HG03280 (cell line): ENCODE measurements around the gene LRIG2.
"Not testable (repeated sequence)": the region's sequence is repeated elsewhere in the genome, so short reads cannot be mapped to it uniquely, and the experiment has no call there.

ENCODE experiments used
- ATAC-seq: cut with Tn5 transposase; IDR thresholded peaks from one replicate; pipeline ENCODE4 v1.9.1; 2021; ENCODE audit warnings: mild to moderate bottlenecking, moderate library complexity; ENCODE audit not compliant: unreplicated experiment

Gene LRIG2

DNA sequence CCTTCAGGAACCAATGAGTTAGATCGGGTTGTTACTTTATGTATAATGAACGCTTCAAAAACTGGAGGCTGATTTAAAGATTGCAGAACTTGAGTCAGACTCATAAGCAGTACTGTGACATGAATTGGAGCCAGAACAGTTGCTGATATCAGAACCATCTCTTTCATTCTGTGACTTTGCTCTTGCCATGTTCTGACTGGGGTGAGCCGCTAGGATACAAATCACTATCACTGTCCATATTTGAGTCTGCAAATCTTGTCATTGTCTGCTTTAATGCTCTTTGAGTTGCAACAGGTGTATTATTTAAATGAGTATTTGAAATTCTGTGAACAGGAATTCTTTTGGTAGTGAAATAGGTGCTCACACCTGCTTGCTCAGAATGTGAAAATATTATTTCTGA lies 52.5 kb downstream of the LRIG2 start:
- no peak for ATAC-seq

DNA sequence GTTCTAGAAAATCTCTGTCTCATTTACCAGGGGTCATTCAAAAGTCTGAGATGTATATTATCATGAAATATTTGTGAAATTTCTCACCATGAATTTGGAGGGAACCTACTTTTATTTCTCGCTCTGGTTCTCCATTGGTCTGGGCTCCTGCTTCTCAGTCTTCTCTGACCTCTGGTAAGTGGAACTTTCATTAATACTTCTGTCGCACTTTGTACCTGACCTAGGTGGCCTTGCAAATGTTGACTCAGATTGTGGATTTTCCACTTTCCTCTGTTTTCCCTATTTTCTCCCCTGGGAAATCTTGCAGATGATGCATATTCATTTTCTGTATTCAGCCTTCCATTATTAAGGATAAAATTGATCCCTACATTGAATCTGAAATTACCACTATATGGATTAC lies 53.2 kb downstream of the LRIG2 start:
- ATAC-seq = no peak

DNA sequence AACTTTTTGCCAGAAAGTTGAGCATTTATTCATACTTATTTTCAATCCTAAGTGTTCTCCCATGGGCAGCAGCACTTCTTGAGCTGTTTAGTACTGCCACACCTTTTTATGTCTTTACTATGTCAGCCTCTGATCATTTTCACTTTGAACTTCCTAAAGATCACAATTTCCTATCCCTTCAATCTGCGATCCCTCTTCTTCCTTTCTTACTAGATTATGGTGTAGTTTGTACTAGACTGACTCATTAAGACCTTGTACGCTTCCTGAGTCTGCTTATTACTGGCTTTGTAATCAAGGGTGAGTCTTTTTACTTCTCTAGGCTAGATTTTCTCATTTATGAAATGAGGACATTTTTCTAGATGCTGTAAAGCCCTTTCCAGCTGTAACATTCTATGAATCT lies 55.1 kb downstream of the LRIG2 start:
- ATAC-seq = no peak

DNA sequence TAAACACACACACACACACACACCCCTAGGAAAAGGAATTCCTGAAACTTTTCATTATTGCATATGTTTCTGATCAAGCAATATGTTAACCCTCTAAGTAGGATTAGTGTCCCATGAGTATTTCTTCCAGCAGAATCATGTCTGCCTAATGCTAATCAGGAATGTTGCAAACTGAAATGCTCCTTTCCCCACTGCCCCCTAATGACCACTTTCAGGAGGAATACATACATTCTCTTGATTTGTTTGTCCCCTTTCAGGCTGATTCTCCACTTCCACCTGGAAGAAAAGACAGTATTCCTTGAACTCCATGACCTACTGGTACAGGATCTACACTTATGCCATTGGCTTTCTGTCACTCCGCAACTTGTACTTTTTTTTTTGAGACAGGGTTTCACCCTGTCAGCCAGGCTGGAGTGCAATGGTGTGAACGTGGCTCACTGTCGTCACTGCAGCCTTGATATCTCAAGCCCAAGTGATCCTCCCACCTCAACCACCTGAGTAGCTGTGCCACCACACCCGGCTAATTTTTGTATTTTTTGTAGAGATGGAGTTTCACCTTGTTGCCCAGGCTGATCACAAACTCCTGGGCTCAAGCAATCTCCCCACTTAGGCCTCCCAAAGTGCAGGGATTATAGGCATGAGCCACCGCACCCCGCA lies 56.7 kb downstream of the LRIG2 start:
- ATAC-seq = no peak

DNA sequence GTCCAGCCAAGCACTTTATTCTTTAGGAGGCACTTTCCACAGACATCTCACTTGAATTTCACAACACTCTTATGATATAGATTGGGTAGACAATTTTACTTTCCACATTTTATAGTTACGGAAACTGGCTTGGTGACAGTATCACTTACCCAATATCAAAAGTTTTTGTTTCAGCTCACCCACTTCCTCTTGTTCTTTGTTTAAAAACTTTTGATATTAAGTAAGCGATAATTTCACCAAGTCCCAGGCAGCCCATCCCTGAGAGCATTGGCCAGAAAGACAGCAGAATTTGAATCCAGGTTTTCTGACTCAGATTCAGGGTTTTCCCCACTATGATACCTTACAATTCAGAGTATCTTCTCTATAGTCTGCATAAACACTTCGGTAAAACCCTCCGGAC lies 60.0 kb downstream of the LRIG2 start:
- no peak for ATAC-seq

DNA sequence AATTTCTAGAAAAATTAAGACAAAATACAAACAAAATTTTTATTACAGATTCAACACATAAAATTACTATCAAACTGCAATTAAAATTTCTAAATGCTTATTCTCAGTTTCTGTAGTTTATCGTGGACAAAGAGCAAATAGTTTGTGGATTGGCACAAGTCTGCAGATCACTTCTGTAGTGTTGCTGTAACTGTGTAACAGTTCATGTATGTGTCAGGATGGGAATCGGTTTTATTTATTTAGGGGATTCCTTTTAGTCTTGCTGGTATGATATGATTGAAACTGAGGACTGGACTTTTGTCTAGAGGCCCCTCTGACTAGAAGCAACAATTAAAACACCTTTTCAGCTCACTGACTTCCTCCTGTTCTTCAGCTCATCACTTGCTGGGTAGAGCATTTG lies 60.8 kb downstream of the LRIG2 start:
- no peak for ATAC-seq

DNA sequence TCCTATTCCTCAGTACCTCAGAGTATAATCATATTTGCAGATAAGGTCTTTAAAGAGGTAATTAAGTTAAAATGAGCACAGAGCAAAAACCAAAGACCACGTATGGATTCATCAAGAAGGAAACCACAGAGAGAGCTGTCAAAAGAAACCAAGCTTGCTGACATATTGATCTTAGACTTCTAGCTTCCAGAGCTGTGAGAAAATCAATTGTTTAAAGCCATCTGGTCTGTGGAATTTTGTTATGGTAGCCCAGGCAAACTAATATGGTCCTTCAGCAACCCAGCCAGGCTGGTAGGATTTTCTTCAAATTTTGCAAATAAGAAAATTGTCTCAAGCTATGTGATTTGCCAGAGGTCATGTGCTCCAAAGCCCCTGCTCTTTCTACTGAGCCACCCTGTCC lies 62.5 kb downstream of the LRIG2 start:
- ATAC-seq = no peak

DNA sequence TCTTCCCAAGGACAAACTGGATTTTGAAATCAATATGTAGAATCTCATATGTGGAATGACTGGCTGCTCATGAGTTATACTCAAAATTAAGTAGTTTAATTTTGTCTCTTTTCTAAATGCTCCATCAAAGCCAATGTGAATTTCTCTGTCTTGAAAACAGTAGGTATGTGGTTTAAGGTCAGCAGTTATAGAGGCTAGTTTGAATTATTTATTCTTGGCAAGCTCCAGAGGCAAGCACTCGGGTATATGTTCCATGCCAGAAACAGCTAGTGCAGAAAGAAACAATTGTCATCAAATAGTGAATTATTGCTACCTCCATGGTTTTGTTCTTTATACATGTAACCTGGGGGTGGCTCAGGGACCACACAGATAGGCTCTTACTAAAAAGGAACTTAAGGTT lies 63.5 kb downstream of the LRIG2 start:
- ATAC-seq = no peak

DNA sequence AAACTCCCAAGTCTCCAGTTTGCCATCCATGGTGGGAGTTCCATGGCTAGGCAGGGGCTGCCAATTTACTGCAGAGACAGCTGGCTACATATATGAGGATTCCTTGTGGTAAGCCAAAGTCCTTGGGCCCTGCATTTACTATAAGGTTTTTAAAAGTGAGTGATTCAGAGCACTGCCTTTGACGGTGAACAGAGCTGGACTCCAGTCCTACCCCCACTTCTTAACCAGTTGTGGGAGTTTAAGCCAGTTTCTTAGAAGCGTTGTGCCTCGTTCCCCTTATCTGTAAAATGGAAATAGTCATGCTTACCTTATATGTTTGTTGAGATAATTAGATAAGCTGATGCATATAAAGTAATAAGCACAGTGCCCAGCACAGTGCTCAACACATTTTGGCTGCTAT lies 64.6 kb downstream of the LRIG2 start:
- no peak for ATAC-seq

DNA sequence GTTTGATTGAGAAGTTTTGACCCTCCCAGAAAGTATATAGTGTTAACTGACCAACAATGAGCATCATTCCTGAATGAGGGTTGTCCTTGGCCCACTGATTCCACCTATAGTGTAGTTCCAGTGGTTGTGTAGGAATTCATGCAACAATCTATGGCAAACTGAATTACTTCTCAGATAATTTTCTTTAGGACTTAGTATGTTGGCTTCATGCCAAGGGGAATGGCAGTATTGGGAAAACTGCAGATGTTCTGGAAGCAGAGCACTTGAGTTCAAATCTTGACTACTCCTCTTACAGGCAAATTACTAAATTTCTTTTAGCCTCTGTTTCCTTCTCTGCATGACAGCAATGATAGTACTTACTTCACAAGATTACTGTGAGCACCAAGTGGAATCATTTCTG lies 65.8 kb downstream of the LRIG2 start:
- ATAC-seq = no peak

DNA sequence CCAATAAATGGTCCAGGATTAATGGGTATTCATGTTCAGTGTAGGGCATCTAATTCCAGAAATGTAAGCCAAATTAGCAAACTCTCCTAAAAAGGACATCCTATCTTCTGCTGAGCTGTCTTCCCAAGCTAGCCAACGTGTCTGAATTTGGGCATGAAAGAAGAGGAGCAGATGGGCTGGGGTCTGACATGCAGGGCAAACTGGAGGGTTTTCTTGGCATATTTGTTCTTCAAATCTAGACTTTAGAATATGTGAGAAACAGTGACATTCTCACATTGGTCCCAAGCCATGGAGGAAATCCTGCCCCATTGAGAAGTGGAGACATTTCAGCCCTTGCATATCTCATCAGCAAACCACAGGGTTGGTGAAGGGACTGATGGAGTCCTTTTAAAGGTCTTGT lies 67.2 kb downstream of the LRIG2 start:
- no peak for ATAC-seq

DNA sequence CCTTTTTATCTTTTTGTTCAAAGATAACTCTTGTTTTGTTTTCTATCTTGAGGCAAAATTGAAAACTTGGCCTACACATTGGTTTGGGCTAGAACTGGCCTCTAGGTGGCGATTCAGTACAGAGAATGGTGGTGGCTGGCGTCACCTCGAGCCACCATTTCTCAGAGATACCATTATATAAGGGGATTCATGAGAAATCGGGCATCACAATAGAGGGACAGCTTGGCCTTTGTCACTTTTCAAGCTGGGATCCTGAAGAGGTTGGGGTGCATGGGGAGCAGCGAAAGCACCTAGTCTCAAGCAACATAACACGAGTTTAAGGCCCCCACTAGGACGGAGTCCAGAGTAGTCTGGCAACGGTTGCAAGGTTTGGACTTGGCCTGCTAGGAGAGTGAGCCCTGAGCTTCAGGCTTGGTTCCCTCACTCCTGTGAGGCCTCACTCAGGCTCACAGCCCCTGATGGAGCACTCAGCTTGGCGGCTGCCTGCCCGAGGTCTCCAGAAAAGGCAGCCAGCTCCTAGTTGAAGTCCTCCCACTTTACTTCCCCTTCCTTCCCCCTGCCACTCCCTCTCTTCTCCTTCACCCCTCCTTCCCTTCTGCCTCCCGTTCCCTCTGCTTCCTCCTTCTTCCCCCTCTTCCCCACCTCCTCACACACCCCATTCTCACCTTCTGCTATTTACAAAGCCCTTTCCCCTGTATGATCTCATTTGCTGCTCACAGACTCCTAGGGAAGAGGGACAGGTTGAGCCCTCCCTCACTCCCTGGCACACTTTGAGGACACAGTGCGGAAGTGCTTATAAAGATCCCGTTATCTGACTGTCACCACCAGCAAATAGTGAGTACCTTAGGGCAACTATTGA lies 67.8 kb downstream of the LRIG2 start:
- ATAC-seq = peak; percentile 89

DNA sequence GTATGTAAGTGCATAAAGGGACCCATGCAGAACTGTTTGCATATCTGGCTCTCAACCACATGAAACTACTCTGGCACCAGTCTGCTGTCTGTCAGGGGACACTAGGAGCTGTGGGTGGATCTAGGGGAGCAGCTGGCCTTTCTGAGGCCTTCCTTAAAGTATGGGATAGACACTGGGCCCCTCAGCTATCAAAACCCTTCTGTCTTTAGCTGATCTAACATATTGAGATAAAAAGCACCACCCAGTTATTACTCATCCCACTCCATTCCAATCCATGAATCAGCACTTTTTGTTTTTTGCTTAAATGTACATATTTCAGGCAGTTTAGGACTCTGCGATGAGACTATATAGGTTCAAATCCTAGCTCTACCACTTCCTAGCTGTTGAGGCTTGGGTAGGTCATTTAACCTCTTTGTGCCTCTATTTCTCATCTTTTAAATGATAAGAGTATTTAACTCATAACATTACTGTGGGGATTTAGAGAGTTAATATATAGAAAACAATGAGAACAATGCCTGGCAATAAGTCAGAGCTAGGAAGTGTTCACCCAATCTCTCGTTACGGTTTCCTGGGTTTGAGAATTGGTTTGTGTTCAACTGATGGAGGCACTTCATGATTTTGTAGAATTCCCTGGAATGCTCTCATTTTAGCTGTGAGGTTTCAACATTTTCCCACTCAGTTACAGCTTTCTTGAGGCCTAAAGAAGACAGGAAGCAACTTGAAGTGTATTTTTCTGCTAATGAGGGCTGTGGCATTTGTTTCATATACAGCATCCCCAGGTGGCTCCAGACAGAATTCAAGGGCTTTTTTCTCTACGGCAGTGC lies 68.9 kb downstream of the LRIG2 start:
- no peak for ATAC-seq

DNA sequence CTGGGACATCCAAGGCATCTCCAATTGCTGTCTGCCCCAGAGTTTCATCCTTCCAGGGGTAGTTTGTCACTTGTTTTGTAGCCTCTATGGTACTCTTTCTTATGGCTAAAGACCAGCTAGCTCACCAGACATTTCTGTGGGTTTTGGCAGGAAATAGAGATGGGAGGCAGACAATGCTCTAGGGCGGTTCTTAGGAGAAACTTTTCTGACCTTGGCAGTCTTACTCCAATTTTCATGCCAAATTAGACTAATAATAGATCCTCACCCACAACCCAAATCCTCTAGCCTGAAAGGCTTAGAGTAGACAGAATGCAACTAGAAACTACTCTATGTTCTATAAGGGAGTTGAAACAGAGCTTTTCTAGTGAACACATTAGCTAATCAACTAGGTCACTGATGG lies 69.8 kb downstream of the LRIG2 start:
- no peak for ATAC-seq

DNA sequence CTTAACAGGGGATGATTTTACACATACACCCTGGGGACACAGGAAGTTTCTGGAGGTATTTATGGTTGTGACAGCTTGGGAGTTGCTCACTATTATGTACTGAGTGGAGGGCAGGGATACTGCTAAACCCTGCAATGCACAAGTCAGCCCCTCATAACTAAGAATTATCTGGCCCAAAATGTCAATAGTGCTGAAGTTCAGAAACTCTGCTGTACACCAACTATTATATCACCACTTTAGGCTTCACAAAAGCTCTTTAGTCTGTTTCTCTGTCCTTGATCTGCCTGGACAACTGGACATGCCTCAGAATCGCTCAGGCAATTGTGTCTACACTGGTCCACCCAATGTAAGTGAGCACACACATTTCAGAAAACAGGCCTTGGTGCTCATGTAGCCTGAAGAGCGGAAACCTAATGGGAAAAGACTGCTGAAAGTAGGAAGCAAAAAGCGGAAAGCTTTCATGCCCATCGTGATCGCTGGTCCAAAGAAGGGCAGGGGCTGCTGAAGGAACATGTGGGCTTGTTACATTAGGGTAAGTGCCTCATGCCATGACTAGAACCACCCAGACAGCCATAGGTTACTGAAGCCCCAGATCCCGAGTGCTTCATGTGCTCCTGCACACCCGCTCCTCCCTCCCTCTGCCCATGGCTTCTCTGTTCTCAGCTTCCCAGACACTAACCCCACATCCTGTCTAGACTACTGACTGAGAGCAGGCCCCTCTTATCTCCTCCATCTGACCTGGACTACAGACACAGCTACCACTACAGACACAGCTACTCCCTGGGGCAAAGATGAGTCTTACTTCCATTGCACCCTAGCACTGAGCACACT lies 73.5 kb downstream of the LRIG2 start:
- ATAC-seq = no peak

DNA sequence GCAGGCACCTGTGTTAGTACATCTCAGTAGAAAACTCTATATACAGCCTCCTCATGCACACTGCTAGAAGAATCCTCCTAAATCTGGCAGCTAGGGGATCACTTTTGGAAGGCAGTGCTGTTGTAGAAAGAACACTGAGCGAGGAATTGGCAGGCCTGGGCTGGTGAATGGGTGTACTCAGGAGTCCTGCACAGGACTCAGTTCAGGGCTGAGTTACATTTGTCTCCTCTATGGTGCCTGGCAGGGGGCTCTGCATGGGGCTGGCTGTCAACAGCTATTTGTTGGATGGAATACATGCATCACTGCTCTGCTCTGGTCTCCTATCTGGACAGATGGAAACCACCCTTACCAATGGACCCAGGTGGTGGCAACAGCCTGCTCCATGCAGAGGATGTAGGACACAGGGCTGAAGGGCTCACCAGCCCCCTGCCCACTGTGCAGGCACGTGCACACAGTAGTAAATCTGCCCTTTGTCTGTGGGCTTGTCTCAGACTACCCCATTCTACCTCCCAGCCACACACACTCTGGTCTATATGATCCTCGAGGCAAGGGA lies 74.2 kb downstream of the LRIG2 start:
- no peak for ATAC-seq

DNA sequence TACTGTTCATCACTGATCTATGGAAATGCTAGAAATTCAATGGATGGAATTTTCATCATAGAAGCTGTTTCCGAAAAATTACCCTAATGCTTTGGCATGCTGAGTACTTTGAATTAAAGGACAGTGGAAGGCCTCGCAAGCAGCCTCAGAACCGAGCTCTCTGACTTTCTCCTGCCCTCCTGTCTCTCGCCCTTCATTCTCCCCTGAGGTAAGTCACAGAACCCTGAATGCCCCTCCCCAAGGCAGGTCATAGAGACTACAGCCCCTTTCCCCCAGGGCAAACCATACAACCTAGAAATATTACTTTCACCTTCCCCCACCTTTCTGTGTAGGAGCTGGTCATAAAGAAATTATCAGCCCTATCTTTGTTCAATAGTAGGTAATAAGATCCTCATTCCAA lies 74.8 kb downstream of the LRIG2 start:
- ATAC-seq = no peak

DNA sequence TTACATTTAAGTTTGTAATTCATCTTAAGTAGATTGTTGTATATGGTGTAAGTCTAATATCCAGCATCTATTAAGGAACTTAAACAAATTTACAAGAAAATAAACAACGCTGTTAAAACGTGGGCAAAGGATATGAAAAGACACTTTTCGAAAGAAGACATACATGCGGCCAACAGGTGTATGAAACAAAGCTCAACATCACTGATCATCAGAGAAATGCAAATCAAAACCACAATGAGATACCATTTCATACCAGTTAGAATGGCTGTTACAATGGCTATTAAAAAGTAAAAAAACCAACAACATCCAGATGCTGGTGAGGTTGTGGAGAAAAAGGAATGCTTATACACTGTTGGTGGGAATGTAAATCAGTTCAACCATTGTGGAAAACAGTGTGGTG lies 77.5 kb downstream of the LRIG2 start:
- ATAC-seq = not testable (repeated sequence)

DNA sequence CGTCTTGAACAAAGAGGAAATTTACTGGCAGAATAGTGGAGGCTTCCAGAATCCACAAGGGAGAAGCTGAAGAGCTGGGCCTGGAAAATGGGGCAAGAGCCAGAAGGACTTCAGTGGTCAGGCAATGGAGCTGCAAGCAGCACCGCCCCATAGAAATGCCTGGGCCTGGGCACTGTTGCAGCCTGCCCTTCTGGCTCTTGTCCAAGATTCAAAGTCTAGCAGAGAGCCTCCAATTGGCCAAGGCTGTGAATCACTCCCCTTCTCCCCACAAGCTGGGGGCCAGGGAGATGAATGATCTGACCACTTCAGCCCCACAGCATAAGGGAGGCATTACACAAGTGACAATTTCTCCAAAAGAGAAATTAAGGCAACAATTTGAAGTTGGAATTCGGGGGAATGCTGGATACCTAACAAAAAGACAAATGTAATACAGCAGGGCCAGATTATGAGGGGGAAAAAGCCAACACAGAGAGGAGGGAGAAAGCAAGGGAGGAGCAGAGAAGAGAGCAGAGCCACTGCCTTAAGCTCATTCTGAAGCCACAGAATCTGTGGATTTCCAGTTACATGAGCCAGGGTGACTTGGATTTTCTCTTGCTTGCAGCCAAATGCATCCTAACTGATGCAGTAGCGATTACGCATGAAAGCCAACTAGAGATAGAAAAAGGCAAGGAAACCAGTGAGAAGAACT lies 80.3 kb downstream of the LRIG2 start:
- no peak for ATAC-seq

DNA sequence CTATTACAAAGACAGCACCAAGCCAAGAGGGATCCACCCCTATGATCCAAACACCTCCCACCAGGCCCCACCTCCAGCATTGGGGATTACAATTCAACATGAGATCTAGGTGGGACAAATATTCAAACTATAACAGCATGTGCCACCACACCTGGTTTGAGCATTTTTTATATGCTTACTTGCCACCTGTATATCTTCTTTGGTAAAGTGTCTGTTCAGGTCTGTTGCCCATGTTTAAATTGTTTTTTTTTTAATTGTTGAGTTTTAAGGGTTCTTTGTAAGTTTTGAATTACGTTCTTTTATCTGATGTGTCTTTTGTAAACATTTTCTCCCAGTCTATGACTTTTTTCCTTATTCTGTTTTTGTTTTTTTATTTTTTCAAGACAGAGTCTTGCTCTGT lies 83.4 kb downstream of the LRIG2 start:
- ATAC-seq = no peak
